Measurements from ENCODE around the gene ARHGAP31. TPM values are rescaled to one million over a fixed set of nuclear protein-coding genes. Genes with fewer than 3 reads are reported as not detected.

ARHGAP31 gene
- total RNA-seq, 4 donors from 2014 or later = 40.5 to 46.5 (median 44.4) TPM

DNA sequence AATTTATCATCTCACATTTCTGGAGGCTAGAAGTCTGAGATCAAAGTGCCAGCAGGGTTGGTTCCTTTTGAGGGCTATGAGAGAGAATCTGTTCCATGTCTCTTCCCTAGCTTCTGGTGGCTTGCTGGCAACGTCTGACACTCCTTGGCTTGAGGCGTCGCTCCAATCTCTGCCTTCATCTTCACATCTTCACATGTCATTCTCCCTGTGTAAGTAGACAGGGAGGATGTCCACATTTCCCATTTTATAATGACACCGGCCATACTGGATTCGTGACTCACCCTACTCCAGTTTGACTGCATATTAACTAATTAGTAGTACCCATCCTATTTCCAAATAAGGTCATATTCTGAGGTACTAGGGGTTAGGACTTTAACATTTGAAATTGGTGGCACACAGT, 17.5 kb upstream of the ARHGAP31 start:
- no peak overlapping the region for H3K27ac ChIP-seq
- peaks cover 0 to 20% (median 7%) of the 10 kb centered on the region in 4 donors for H3K4me1 ChIP-seq
- no peaks in the 10 kb centered on the region for H3K9me3 ChIP-seq
- no peak overlapping the region for H3K4me3 ChIP-seq
- H3K36me3 ChIP-seq = no peaks in the 10 kb centered on the region
- H3K27me3 ChIP-seq = no peaks in the 10 kb centered on the region
- DNase-seq (ENCODE audit: low spot score in 2 of 2) = no peak
- WGBS, 2 donors = 84 to 88% methylated on average over 5 of the region's 5 CpGs
- TF ChIP-seq EP300 (IDR thresholded peaks at IDR 0.05) (no peak), POLR2A (IDR thresholded peaks at IDR 0.05) (no peak)
- TF ChIP-seq, protein P1, sequence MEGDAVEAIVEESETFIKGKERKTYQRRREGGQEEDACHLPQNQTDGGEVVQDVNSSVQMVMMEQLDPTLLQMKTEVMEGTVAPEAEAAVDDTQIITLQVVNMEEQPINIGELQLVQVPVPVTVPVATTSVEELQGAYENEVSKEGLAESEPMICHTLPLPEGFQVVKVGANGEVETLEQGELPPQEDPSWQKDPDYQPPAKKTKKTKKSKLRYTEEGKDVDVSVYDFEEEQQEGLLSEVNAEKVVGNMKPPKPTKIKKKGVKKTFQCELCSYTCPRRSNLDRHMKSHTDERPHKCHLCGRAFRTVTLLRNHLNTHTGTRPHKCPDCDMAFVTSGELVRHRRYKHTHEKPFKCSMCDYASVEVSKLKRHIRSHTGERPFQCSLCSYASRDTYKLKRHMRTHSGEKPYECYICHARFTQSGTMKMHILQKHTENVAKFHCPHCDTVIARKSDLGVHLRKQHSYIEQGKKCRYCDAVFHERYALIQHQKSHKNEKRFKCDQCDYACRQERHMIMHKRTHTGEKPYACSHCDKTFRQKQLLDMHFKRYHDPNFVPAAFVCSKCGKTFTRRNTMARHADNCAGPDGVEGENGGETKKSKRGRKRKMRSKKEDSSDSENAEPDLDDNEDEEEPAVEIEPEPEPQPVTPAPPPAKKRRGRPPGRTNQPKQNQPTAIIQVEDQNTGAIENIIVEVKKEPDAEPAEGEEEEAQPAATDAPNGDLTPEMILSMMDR (IDR thresholded peaks at IDR 0.05) = no peak

GRCh38 chr3:119279101-119279554, 15.1 kb upstream of the ARHGAP31 start:
- DNase-seq (ENCODE audit: low spot score in 2 of 2) = no peak
- peak overlapping the region; percentile 68 to 93 (median 77) for H3K27ac ChIP-seq

DNA sequence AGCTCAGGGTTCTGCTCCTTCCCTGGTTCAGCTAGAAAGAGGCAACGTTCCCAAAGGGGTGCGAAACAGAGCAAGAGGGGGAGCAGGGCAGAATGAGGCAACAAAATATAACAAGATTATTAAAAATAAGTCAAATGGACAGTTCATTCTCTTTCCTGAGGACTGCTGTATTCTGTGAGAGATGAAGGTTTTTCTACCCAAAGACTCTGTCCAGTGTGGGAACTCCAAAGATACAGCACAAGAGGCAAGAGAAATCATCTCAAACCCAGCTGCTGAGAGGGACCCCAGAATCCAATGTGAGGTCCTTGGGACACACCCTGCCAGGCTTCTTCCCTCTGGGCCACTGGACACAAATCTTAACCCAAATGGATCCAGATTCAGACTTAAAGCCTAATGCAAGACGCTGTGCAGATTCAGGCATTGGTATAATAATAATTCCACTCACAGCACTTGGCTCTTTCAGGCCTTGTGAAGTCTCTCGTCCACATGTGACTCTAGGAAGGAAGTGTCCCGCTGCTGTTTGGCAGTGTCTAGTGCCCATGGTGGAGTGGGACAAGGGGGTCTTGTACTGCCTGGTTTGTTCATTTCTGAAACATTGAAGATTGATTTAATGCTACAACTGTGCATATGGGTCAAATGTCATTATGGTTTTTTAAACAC, 14.5 kb upstream of the ARHGAP31 start:
- Histone ChIP-seq H3K9me3 (peaks cover 0 to 10% (median 0%) of the 10 kb centered on the region in 4 donors), H3K27me3 (no peaks in the 10 kb centered on the region), H3K4me1 (peaks cover 0 to 20% (median 7%) of the 10 kb centered on the region in 4 donors), H3K36me3 (no peaks in the 10 kb centered on the region), H3K4me3 (no peak overlapping the region), H3K27ac (peak overlapping the region; percentile 68 to 93 (median 77))
- no peak for DNase-seq (ENCODE audit: low spot score in 2 of 2)
- 42 to 53% methylated on average over 5 of the region's 5 CpGs for WGBS, 2 donors
- TF ChIP-seq, protein P1 (IDR thresholded peaks at IDR 0.05) = no peak
- TF ChIP-seq POLR2A (IDR thresholded peaks at IDR 0.05) (no peak), EP300 (IDR thresholded peaks at IDR 0.05) (no peak)

More at GRCh38 chr3:119279101-119279554, 15.1 kb upstream of the ARHGAP31 start:
- no peaks in the 10 kb centered on the region for H3K36me3 ChIP-seq
- H3K4me1 ChIP-seq = peaks cover 0 to 20% (median 7%) of the 10 kb centered on the region in 4 donors
- H3K9me3 ChIP-seq = peaks cover 0 to 10% (median 0%) of the 10 kb centered on the region in 4 donors
- 34 to 35% methylated on average over 6 of the region's 6 CpGs for WGBS, 2 donors
- TF ChIP-seq EP300 (IDR thresholded peaks at IDR 0.05) (peak in 1 of 2 donors; percentile 70), POLR2A (IDR thresholded peaks at IDR 0.05) (no peak)
- H3K27me3 ChIP-seq = no peaks in the 10 kb centered on the region
- H3K4me3 ChIP-seq = no peak overlapping the region

- H3K27ac ChIP-seq = no peak overlapping the region
- 86 to 90% methylated on average over 2 to 3 of the region's 3 CpGs for WGBS, 2 donors
- H3K27me3 ChIP-seq = no peaks in the 10 kb centered on the region
- peaks cover 0 to 15% (median 4%) of the 10 kb centered on the region in 4 donors for H3K9me3 ChIP-seq
- no peak for DNase-seq (ENCODE audit: low spot score in 2 of 2)
- H3K4me3 ChIP-seq = no peak overlapping the region
- TF ChIP-seq, protein P1 (IDR thresholded peaks at IDR 0.05) = no peak
- TF ChIP-seq POLR2A (IDR thresholded peaks at IDR 0.05) (no peak), EP300 (IDR thresholded peaks at IDR 0.05) (no peak)
- H3K36me3 ChIP-seq = no peaks in the 10 kb centered on the region
- H3K4me1 ChIP-seq = peaks cover 0 to 15% (median 9%) of the 10 kb centered on the region in 4 donors
Observed at GRCh38 chr3:119288669-119289403, 5.3 kb upstream of the ARHGAP31 start.

DNA sequence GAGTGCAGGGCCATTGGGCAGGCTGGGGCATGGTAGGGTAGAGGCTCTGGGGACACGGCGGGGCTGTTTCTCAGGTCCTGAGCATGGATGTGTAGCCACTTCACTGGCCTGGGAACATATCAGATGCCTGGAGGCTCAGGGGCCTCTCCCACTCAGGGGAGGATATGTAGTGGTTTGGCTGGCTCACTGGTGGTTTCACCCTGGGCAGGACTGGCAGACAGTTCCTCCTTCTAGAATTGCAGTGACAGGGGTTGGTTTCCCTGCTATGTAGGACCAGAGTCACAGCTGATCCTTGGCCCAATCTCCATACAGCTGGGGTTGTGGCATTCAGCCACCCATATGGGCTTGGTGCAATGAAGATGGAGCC, 4.8 kb upstream of the ARHGAP31 start:
- Histone ChIP-seq H3K4me1 (peaks cover 0 to 15% (median 9%) of the 10 kb centered on the region in 4 donors), H3K4me3 (no peak overlapping the region), H3K27me3 (no peaks in the 10 kb centered on the region), H3K27ac (no peak overlapping the region), H3K36me3 (no peaks in the 10 kb centered on the region), H3K9me3 (peaks cover 0 to 15% (median 4%) of the 10 kb centered on the region in 4 donors)
- no peak for DNase-seq (ENCODE audit: low spot score in 2 of 2)
- WGBS, 2 donors = 80% methylated on average over 1 of the region's 2 CpGs; no CpG with 5 or more reads in 1 of the 2 donors
- no peak for TF ChIP-seq EP300 (IDR thresholded peaks at IDR 0.05)
- no peak for TF ChIP-seq POLR2A (IDR thresholded peaks at IDR 0.05)
- TF ChIP-seq, protein P1 (IDR thresholded peaks at IDR 0.05) = no peak

All from tibial nerve (tissue), 4 donors.